H9 (cell line): ENCODE measurements around the gene CAB39. TPM values are rescaled to one million over a fixed set of nuclear protein-coding genes. Genes with fewer than 3 reads are reported as not detected.

Source experiments
- DNase-seq: peaks from one replicate; pipeline ENCODE4 v3.0.0-alpha.2; 2017
- H2AFZ ChIP-seq: one replicate; pipeline ENCODE4 v1.6.1; 2013; ENCODE audit warnings: mild to moderate bottlenecking, low read length, control low read depth, moderate library complexity
- H2AK5ac ChIP-seq: 2 replicates; pipeline ENCODE4 v1.6.1; 2013; ENCODE audit warnings: low read length, control low read depth, mixed read lengths; ENCODE audit not compliant: insufficient read length
- H2BK120ac ChIP-seq: one replicate; pipeline ENCODE4 v1.6.1; 2013; ENCODE audit warnings: low read depth, mild to moderate bottlenecking, low read length, control low read depth, inconsistent platforms; ENCODE audit not compliant: poor library complexity, severe bottlenecking
- H2BK12ac ChIP-seq: 2 replicates; pipeline ENCODE4 v1.6.1; 2013; ENCODE audit warnings: low read length, control low read depth, mixed read lengths, low read depth; ENCODE audit not compliant: insufficient read length
- H2BK15ac ChIP-seq: 2 replicates; pipeline ENCODE4 v1.6.1; 2013; ENCODE audit warnings: low read depth, low read length, control low read depth
- H2BK20ac ChIP-seq: one replicate; pipeline ENCODE4 v1.6.1; 2013; ENCODE audit warnings: low read depth, mild to moderate bottlenecking, low read length, control low read depth, inconsistent platforms; ENCODE audit not compliant: poor library complexity, severe bottlenecking
- H2BK5ac ChIP-seq: 2 replicates; pipeline ENCODE4 v1.6.1; 2013; ENCODE audit warnings: low read length, control low read depth, mixed read lengths; ENCODE audit not compliant: insufficient read length
- H3K14ac ChIP-seq: 2 replicates; pipeline ENCODE4 v1.6.1; 2013; ENCODE audit warnings: low read length, control low read depth; ENCODE audit not compliant: insufficient read depth
- H3K18ac ChIP-seq: 2 replicates; pipeline ENCODE4 v1.6.1; 2013; ENCODE audit warnings: low read depth, mild to moderate bottlenecking, mixed read lengths, low read length, control low read depth; ENCODE audit not compliant: insufficient read length
- H3K23ac ChIP-seq: 2 replicates; pipeline ENCODE4 v1.6.1; 2013; ENCODE audit warnings: low read length, control low read depth, mixed read lengths, low read depth; ENCODE audit not compliant: insufficient read length
- H3K23me2 ChIP-seq: 2 replicates; pipeline ENCODE4 v1.6.1; 2013; ENCODE audit warnings: low read depth, mild to moderate bottlenecking, mixed read lengths, low read length, control low read depth; ENCODE audit not compliant: insufficient read length, poor library complexity, severe bottlenecking
- H3K27ac ChIP-seq: 2 replicates; pipeline ENCODE4 v1.5.1; 2013; ENCODE audit warnings: low read length, control low read depth, mixed read lengths, low read depth; ENCODE audit not compliant: insufficient read length
- H3K27me3 ChIP-seq: 2 replicates; pipeline ENCODE4 v1.6.1; 2013; ENCODE audit warnings: low read length, control low read depth, inconsistent platforms; ENCODE audit not compliant: insufficient read depth
- H3K4ac ChIP-seq: 2 replicates; pipeline ENCODE4 v1.6.1; 2013; ENCODE audit warnings: low read depth, mild to moderate bottlenecking, control low read depth, inconsistent platforms, low read length, moderate library complexity
- H3K4me1 ChIP-seq: 2 replicates; pipeline ENCODE4 v1.6.1; 2013; ENCODE audit warnings: low read length, control low read depth, inconsistent platforms; ENCODE audit not compliant: insufficient read depth
- H3K4me2 ChIP-seq: 2 replicates; pipeline ENCODE4 v1.6.1; 2013; ENCODE audit warnings: low read length, control low read depth, mixed read lengths; ENCODE audit not compliant: insufficient read length, insufficient read depth
- H3K56ac ChIP-seq: 2 replicates; pipeline ENCODE4 v1.6.1; 2013; ENCODE audit warnings: low read depth, mild to moderate bottlenecking, mixed read lengths, low read length, control low read depth; ENCODE audit not compliant: insufficient read length
- H3K79me1 ChIP-seq: 2 replicates; pipeline ENCODE4 v1.6.1; 2013; ENCODE audit warnings: low read depth, mild to moderate bottlenecking, moderate library complexity, low read length, control low read depth, inconsistent platforms; ENCODE audit not compliant: insufficient read depth, poor library complexity, severe bottlenecking
- H3K79me2 ChIP-seq: 2 replicates; pipeline ENCODE4 v1.6.1; 2013; ENCODE audit warnings: low read length, control low read depth, inconsistent platforms; ENCODE audit not compliant: insufficient read depth
- H3K9ac ChIP-seq: 2 replicates; pipeline ENCODE4 v1.6.1; 2013; ENCODE audit warnings: low read length, control low read depth, mixed read lengths; ENCODE audit not compliant: insufficient read length; ENCODE audit errors: extremely low read depth
- H3K9me3 ChIP-seq: one replicate; pipeline ENCODE4 v1.6.1; 2013; ENCODE audit warnings: low read depth, low read length, inconsistent platforms; ENCODE audit not compliant: control insufficient read depth
- H3T11ph ChIP-seq: one replicate; pipeline ENCODE4 v1.6.1; 2013; ENCODE audit warnings: mild to moderate bottlenecking, low read length, control low read depth, inconsistent platforms
- H4K20me1 ChIP-seq: one replicate; pipeline ENCODE4 v1.6.1; 2013; ENCODE audit not compliant: control insufficient read depth, insufficient read length, insufficient read depth
- H4K5ac ChIP-seq: 2 replicates; pipeline ENCODE4 v1.6.1; 2013; ENCODE audit warnings: low read depth, mild to moderate bottlenecking, mixed read lengths, low read length, control low read depth; ENCODE audit not compliant: insufficient read length
- H4K8ac ChIP-seq: replicated peaks from 2 replicates; pipeline ENCODE4 v1.6.1; 2013; ENCODE audit warnings: low read length, control low read depth, mixed read lengths, low read depth; ENCODE audit not compliant: insufficient read length
- H4K91ac ChIP-seq: 2 replicates; pipeline ENCODE4 v1.6.1; 2013; ENCODE audit warnings: low read depth, mild to moderate bottlenecking, moderate library complexity, mixed read lengths, low read length, control low read depth; ENCODE audit not compliant: insufficient read length
- H3K27ac Mint-ChIP-seq, 3 experiments: 2 replicates in 2 of 3; 3 replicates in 1 of 3; pipeline ENCODE4 v1.8.0; 2020 to 2021; ENCODE audit warnings: mixed read lengths in 3 of 3, mild to moderate bottlenecking in 1 of 3, moderate library complexity in 1 of 3
- H3K27me3 Mint-ChIP-seq: 2 replicates; pipeline ENCODE4 v1.8.0; 2021; ENCODE audit warnings: low read depth, mild to moderate bottlenecking, moderate library complexity, mixed read lengths
- H3K36me3 Mint-ChIP-seq, 3 experiments: 2 replicates in 2 of 3; 3 replicates in 1 of 3; pipeline ENCODE4 v1.8.0; 2020 to 2021; ENCODE audit warnings: low read depth in 3 of 3, mixed read lengths in 3 of 3; ENCODE audit not compliant: insufficient read depth in 1 of 3
- H3K4me1 Mint-ChIP-seq, 2 experiments: 2 replicates each; pipeline ENCODE4 v1.8.0; 2020; ENCODE audit warnings: mixed read lengths in 2 of 2
- H3K4me3 Mint-ChIP-seq, 2 experiments: 2 replicates in 1 of 2; 3 replicates in 1 of 2; pipeline ENCODE4 v1.8.0; 2020 to 2021; ENCODE audit warnings: mild to moderate bottlenecking in 2 of 2, mixed read lengths in 2 of 2, moderate library complexity in 1 of 2
- H3K9me3 Mint-ChIP-seq, 2 experiments: 2 replicates in 1 of 2; 3 replicates in 1 of 2; pipeline ENCODE4 v1.8.0; 2020; ENCODE audit warnings: mild to moderate bottlenecking in 2 of 2, mixed read lengths in 2 of 2, moderate library complexity in 1 of 2
- CTCF ChIP-seq: fragments of 200-600 bp; sonication (generic); conservative IDR thresholded peaks from 3 replicates; pipeline ENCODE4 v1.8.0; 2021; ENCODE audit warnings: antibody characterized with exemption, mild to moderate bottlenecking
- WGBS: extraction: QIAGEN DNeasy Blood & Tissue Kit; methylation state at CpG from one replicate; pipeline ENCODE4 v1.1.7; 2013; ENCODE audit warnings: missing lambda C conversion rate, low lambda C conversion rate, mixed read lengths; ENCODE audit not compliant: insufficient read length; ENCODE audit errors: extremely low coverage; 5-methylcytosine and 5-hydroxymethylcytosine counted together
- total RNA-seq: library from RNA; stranded (reverse); gene quantifications from 2 replicates; pipeline ENCODE4 v1.2.1, GENCODE V29; 2021

Gene CAB39
- total RNA-seq, 1 experiment from 2014 or later = 42.7 TPM

GRCh38 chr2:230749111-230749510 is 36.5 kb downstream of the CAB39 start:
- H3K27ac Mint-ChIP-seq = no peak overlapping the region

More at GRCh38 chr2:230749111-230749510, 36.5 kb downstream of the CAB39 start:
- Histone ChIP-seq H3T11ph (no peak overlapping the region), H4K5ac (no peak overlapping the region), H2BK12ac (no peak overlapping the region), H3K23me2 (no peaks in the 10 kb centered on the region), H2BK5ac (no peak overlapping the region), H4K8ac (no peak overlapping the region), H3K14ac (no peak overlapping the region), H3K4me2 (no peak overlapping the region), H4K20me1 (no peaks in the 10 kb centered on the region), H2AK5ac (no peak overlapping the region), H2BK15ac (no peak overlapping the region), H3K23ac (no peak overlapping the region), H3K4ac (no peak overlapping the region), H3K56ac (no peak overlapping the region), H2AFZ (no peak overlapping the region), H3K27me3 (no peaks in the 10 kb centered on the region), H4K91ac (no peak overlapping the region), H3K9ac (no peak overlapping the region), H3K79me2 (peaks cover 2% of the 10 kb centered on the region; the same call in 1 of the 2 replicates), H3K27ac (no peak overlapping the region), H3K9me3 (no peaks in the 10 kb centered on the region), H2BK120ac (no peak overlapping the region), H3K18ac (no peak overlapping the region), H2BK20ac (no peak overlapping the region), H3K4me1 (no peaks in the 10 kb centered on the region), H3K79me1 (peaks cover 6% of the 10 kb centered on the region)
- Mint-ChIP-seq H3K36me3 (peaks cover 4 to 11% (median 7%) of the 10 kb centered on the region in 3 experiments; a peak in 5 of 7 replicates), H3K4me1 (peaks cover 4% of the 10 kb centered on the region in 2 experiments; a peak in 2 of 4 replicates), H3K4me3 (no peak overlapping the region), H3K27me3 (no peaks in the 10 kb centered on the region), H3K9me3 (peaks cover 0 to 3% of the 10 kb centered on the region in 2 experiments; a peak in 1 of 5 replicates)
- no peak for TF ChIP-seq CTCF
- DNase-seq = no peak
- no CpG with 5 or more reads among the region's 2 CpGs for WGBS
